GM18511 (cell line): ENCODE measurements around the gene CGN.

Source experiments
- ATAC-seq: cut with Tn5 transposase; IDR thresholded peaks from one replicate; pipeline ENCODE4 v1.9.1; 2021; ENCODE audit warnings: mild to moderate bottlenecking, moderate library complexity; ENCODE audit not compliant: unreplicated experiment

The CGN gene

DNA sequence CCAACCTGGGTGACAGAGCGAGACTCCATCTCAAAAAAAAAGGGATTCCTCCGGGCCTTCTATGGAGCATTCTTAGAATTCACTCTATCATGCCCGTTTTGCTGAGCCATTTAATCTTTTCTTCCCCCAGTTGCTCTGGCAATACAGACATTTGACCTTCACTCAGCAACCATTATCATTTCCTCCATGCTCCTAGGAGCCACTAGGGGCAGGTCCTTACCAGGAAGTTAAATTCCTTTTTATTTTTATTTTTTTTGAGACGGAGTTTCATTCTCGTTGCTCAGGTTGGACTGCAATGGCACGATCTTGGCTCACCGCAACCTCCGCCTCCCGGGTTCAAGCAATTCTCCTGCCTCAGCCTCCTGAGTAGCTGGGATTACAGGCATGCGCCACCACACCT, 9.7 kb upstream of the CGN start:
- ATAC-seq, result no peak

GRCh38 chr1:151502035-151502700, 9.0 kb upstream of the CGN start:
- ATAC-seq, result no peak

- ATAC-seq, result no peak
Measured at GRCh38 chr1:151502859-151503780, 8.1 kb upstream of the CGN start.

DNA sequence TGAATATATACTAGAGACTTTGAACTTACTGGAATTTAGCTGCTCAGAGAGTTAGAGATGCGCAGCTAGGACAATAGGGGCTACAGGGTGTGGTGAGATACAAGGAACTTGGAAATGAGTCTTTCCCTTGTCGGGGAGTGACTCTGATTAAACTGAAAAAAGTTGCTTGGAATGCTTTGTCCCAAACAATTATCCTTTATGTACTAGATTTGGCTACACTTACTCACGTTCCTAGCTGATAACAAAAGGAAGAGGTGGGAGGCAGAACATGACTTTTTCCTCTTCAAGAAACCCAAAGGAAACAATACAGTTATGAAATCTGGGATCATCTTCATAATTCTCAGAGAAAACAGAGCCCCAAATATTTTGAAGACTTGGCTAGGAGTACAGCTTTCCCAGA, 6.9 kb upstream of the CGN start:
- ATAC-seq, result no peak

DNA sequence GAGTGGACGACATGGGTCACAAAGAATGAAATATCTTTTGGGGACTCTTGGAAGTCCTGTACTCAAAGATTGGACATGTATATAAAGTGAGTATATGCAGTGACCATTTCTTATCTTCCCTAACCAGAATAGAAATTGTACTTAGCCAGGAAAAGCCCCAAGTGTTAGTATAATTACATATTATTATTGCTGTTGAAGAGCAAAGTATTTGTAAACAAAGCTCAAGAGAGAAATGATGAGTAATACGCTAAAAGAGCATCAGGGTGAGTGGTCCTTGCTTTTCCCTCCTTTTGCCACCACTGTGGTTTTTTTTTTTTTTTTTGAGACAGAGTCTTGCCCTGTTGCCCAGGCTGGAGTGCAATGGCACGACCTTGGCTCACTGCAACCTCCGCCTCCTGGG, 6.4 kb upstream of the CGN start:
- no peak for ATAC-seq

- no peak for ATAC-seq
Measured at GRCh38 chr1:151508833-151509232, 2.4 kb upstream of the CGN start.

GRCh38 chr1:151509350-151510019, 1.7 kb upstream of the CGN start:
- ATAC-seq, result no peak

- no peak for ATAC-seq
Measured at GRCh38 chr1:151510020-151510405, 1.2 kb upstream of the CGN start.

DNA sequence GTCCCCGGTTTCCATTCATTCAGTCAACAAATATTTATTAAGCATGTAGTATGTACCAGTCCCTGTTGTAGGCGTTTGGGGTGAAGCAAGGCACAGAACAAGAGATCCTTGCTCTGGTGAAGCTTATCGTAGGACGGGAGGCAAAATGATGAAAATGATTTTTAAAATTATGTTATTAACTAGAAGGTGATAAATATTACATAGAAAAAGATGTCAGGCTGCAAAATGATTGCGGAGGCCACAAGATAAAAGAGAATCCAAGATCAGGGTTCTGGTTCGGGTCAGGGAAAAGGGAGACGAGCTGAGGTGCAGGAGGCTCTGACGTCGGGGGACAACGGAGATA, 602 bp upstream of the CGN start:
- ATAC-seq, result no peak

DNA sequence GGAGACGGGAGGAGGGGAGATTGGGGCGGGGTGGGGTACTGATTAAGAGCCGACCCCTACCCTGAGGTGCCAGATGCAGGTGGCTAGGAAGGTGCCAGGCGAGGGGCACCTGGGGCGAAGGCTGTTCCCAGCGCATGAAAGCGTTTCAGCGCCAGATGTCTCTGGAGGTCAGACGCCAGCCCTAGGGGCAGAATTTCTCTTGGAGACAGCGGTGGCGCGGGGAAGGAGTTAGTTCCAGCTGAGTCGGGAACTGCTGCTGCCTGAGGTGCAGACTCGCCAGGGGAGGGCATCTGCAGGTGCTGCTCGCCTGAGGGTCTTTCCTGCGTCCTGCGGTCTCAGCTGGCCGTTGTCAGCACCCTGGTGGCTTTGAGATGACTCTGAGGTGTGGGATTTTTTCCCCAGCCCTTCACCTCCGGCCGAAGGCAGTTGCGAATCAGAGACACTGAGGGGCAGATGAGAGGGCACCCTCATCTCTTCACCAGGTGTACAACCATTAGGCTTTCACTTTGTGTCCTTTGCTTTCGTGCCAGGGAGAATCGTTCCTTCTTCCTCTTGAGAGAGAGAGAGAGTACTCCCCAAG, 539 bp downstream of the CGN start:
- ATAC-seq, result peak; percentile 42

GRCh38 chr1:151512326-151512725, 1.1 kb downstream of the CGN start:
- ATAC-seq, result no peak

- ATAC-seq, result no peak
Measured at GRCh38 chr1:151512801-151513625, 1.8 kb downstream of the CGN start.

GRCh38 chr1:151513626-151514121, 2.5 kb downstream of the CGN start:
- no peak for ATAC-seq

- no peak for ATAC-seq
Measured at GRCh38 chr1:151514366-151514765, 3.2 kb downstream of the CGN start.

DNA sequence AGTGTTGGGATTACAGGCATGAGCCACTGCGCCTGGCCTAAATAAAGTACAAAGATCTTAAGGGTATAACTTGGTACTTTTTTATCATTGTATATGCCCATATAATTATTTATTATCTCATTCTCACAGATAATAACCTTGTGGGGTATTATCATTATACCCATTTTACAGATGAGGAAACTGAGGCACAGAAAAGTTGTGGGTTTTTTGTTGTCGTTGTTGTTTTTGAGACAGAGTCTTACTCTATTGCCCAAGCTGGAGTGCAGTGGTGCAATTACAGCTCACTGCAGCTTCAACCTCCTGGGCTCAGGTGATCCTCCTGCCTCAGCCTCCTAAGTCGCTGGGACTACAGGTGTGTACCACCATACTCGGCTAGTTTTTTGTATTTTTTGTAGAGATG, 4.1 kb downstream of the CGN start:
- no peak for ATAC-seq

DNA sequence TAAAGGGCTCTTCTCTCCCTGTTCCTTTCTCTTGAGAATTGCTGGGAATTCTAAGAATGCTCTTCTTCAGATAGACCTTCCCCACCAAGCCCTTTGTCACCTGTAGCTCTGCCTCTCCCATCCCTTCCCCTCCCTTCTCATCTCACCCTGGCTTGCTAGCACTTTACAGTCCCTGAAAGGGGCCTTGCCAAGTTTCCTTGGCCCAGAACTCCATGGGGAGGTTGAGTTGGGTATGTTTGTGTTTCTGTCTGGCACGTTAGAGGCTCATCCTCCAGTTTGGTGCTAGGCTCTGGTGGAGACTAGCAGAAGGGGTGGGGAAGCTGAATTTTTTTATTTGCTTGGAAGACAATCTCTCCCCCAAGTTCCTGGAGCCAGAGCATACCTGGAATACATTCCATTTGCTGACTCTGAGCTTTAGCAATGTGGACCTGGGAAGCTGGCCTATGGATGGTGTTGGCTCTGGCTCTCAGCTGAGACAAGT, 4.9 kb downstream of the CGN start:
- ATAC-seq, result no peak

DNA sequence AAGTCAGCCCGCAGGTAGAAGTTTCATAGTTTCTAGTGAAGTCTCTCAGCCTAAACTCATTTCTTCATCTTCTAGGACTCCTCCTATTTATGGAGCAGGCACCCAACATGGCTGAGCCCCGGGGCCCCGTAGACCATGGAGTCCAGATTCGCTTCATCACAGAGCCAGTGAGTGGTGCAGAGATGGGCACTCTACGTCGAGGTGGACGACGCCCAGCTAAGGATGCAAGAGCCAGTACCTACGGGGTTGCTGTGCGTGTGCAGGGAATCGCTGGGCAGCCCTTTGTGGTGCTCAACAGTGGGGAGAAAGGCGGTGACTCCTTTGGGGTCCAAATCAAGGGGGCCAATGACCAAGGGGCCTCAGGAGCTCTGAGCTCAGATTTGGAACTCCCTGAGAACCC, 7.2 kb downstream of the CGN start:
- ATAC-seq, result no peak

DNA sequence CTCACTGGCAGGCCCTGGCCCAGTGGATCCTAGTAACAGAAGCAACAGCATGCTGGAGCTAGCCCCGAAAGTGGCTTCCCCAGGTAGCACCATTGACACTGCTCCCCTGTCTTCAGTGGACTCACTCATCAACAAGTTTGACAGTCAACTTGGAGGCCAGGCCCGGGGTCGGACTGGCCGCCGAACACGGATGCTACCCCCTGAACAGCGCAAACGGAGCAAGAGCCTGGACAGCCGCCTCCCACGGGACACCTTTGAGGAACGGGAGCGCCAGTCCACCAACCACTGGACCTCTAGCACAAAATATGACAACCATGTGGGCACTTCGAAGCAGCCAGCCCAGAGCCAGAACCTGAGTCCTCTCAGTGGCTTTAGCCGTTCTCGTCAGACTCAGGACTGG, 7.7 kb downstream of the CGN start:
- no peak for ATAC-seq

GRCh38 chr1:151519667-151520066, 8.5 kb downstream of the CGN start:
- ATAC-seq, result no peak

DNA sequence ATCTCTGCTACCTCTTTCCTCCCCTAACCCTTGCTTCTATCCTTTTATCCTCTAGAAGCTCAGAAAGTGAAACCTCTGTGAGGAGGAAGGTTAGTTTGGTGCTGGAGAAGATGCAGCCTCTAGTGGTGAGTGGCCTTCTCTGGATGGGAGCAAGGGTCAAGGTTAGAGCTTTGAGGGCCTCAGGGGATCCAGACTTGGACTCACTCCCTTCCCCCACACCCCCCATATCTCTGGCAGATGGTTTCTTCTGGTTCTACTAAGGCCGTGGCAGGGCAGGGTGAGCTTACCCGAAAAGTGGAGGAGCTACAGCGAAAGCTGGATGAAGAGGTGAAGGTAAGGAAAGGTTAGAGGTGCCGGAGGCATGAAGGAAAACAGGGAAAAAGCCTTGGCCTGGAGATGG, 9.2 kb downstream of the CGN start:
- no peak for ATAC-seq
